Measurements from ENCODE around the gene AVEN. TPM values are rescaled to one million over a fixed set of nuclear protein-coding genes. Genes with fewer than 3 reads are reported as not detected.

The AVEN gene
- total RNA-seq, 1 donor from 2014 or later = 51.3 TPM

GRCh38 chr15:33907326-33907725, 131.7 kb downstream of the AVEN start:
- Histone ChIP-seq H3K36me3 (ENCODE audit: control insufficient read depth, insufficient read depth, low read length) (no peaks in the 10 kb centered on the region), H3K4me3 (ENCODE audit: low read depth, low read length) (no peak overlapping the region), H3K27me3 (ENCODE audit: control insufficient read depth, insufficient read depth, low read length) (no peaks in the 10 kb centered on the region)
- FAIRE-seq (no peak), DNase-seq (ENCODE audit: low read depth) (no peak)
- TF ChIP-seq, protein P1, sequence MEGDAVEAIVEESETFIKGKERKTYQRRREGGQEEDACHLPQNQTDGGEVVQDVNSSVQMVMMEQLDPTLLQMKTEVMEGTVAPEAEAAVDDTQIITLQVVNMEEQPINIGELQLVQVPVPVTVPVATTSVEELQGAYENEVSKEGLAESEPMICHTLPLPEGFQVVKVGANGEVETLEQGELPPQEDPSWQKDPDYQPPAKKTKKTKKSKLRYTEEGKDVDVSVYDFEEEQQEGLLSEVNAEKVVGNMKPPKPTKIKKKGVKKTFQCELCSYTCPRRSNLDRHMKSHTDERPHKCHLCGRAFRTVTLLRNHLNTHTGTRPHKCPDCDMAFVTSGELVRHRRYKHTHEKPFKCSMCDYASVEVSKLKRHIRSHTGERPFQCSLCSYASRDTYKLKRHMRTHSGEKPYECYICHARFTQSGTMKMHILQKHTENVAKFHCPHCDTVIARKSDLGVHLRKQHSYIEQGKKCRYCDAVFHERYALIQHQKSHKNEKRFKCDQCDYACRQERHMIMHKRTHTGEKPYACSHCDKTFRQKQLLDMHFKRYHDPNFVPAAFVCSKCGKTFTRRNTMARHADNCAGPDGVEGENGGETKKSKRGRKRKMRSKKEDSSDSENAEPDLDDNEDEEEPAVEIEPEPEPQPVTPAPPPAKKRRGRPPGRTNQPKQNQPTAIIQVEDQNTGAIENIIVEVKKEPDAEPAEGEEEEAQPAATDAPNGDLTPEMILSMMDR (IDR thresholded peaks at IDR 0.05; ENCODE audit: insufficient read depth, low read length, severe bottlenecking) = no peak

DNA sequence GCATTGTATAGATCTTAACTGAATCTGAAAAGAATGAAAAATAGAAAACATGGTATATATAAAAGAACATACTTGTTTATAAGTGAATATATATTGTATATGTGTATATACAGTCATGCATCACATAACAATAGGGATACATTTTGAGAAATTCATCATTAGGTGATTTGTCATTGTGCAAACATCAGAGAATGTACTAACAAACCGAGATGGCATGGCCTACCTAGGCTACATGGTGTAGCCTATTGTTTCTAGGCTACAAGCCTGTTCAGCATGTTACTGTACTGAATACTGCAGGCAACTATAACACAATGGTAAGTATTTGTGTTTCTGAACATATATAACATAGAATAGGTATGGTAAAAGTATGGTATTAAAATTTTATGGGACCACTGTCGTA, 135.3 kb downstream of the AVEN start:
- Histone ChIP-seq H3K36me3 (ENCODE audit: control insufficient read depth, insufficient read depth, low read length) (no peaks in the 10 kb centered on the region), H3K4me3 (ENCODE audit: low read depth, low read length) (no peak overlapping the region), H3K27me3 (ENCODE audit: control insufficient read depth, insufficient read depth, low read length) (no peaks in the 10 kb centered on the region)
- TF ChIP-seq, protein P1 (IDR thresholded peaks at IDR 0.05; ENCODE audit: insufficient read depth, low read length, severe bottlenecking) = no peak
- DNase-seq (ENCODE audit: low read depth) (no peak), FAIRE-seq (no peak)

- TF ChIP-seq, protein P1 (IDR thresholded peaks at IDR 0.05; ENCODE audit: insufficient read depth, low read length, severe bottlenecking) = no peak
- Histone ChIP-seq H3K4me3 (ENCODE audit: low read depth, low read length) (no peak overlapping the region), H3K36me3 (ENCODE audit: control insufficient read depth, insufficient read depth, low read length) (no peaks in the 10 kb centered on the region), H3K27me3 (ENCODE audit: control insufficient read depth, insufficient read depth, low read length) (no peaks in the 10 kb centered on the region)
- no peak for DNase-seq (ENCODE audit: low read depth)
- no peak for FAIRE-seq
Measured at GRCh38 chr15:33902043-33902442, 137.0 kb downstream of the AVEN start.

DNA sequence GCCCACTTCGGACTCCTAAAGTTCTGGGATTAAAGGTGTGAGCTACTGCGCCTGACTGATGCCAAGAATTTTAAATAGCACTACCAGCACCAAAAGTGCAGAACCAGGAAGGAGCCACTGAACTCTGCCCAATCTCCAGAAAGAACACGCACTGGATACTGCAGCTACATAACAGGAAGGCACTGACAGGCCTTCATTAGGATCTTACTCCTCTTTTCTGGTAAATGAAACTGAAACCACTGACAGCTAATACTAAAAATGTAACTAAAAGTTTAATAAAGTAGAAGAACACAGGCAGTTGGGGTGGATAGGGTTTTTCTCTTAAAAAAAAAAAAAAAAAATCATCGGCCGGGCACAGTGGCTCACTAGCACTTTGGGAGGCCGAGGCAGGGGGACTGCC, 144.8 kb downstream of the AVEN start:
- no peak for DNase-seq (ENCODE audit: low read depth)
- no peak for FAIRE-seq
- H3K4me3 ChIP-seq (ENCODE audit: low read depth, low read length) = no peak overlapping the region
- no peaks in the 10 kb centered on the region for H3K27me3 ChIP-seq (ENCODE audit: control insufficient read depth, insufficient read depth, low read length)
- no peaks in the 10 kb centered on the region for H3K36me3 ChIP-seq (ENCODE audit: control insufficient read depth, insufficient read depth, low read length)
- TF ChIP-seq, protein P1 (IDR thresholded peaks at IDR 0.05; ENCODE audit: insufficient read depth, low read length, severe bottlenecking) = no peak

DNA sequence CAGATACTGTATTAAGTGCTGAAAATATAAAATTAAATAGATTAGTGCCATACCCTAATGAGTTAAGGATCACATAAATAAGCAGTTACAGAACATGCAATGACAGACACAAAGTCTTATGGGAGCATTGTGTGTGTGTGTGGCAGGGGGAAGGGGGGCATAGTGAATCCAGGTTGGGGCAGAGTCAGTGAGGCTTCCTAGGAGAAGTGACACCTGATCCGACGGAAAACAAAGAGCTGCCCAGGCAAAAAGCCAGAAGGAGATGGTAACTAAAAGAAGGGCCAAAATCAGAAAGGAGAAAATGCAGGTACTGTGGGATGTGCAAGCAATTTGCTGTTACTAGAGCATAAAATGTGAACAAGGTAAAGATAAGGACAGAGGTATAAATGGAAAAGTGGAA, 150.8 kb downstream of the AVEN start:
- TF ChIP-seq, protein P1 (IDR thresholded peaks at IDR 0.05; ENCODE audit: insufficient read depth, low read length, severe bottlenecking) = no peak
- no peak overlapping the region for H3K4me3 ChIP-seq (ENCODE audit: low read depth, low read length)
- no peaks in the 10 kb centered on the region for H3K36me3 ChIP-seq (ENCODE audit: control insufficient read depth, insufficient read depth, low read length)
- no peak for DNase-seq (ENCODE audit: low read depth)
- H3K27me3 ChIP-seq (ENCODE audit: control insufficient read depth, insufficient read depth, low read length) = no peaks in the 10 kb centered on the region
- FAIRE-seq = no peak

- Histone ChIP-seq H3K36me3 (ENCODE audit: control insufficient read depth, insufficient read depth, low read length) (no peaks in the 10 kb centered on the region), H3K27me3 (ENCODE audit: control insufficient read depth, insufficient read depth, low read length) (no peaks in the 10 kb centered on the region), H3K4me3 (ENCODE audit: low read depth, low read length) (no peak overlapping the region)
- TF ChIP-seq, protein P1 (IDR thresholded peaks at IDR 0.05; ENCODE audit: insufficient read depth, low read length, severe bottlenecking) = no peak
- FAIRE-seq (no peak), DNase-seq (ENCODE audit: low read depth) (no peak)
Measured at GRCh38 chr15:33882921-33883320, 156.1 kb downstream of the AVEN start.

Data from bronchial epithelial cell (primary cell).